ENCODE results near the gene TEX55. TPM values are rescaled to one million over a fixed set of nuclear protein-coding genes. Genes with fewer than 3 reads are reported as not detected.

The TEX55 gene
- total and polyA plus RNA-seq, 2 of the 4 experiments (the other 2 are of a cell fraction): not detected

DNA sequence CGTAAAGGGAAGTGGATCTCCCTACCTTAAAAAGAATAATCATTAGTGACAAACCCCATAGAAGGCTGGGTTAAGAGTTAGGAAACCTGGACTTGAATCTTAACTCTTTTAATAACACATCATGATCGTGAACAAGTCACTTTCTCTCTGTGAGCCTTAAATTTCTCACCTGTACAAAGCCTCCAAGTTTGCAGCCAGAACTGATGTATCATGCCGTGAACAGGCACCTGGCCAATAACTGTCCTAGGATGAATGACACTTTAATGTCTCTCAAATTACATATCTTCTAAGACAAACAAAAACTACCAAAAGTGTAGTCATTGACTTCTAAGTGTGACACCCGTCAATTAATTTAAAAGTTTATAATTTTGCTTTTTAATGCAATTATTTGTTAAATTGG, 31.4 kb downstream of the TEX55 start:
- H4K5ac ChIP-seq (ENCODE audit: low read depth, low read length): no peak overlapping the region
- H4K91ac ChIP-seq (ENCODE audit: insufficient read depth, low read depth, low read length): no peak overlapping the region
- no peak for TF ChIP-seq RCOR1 (IDR thresholded peaks at IDR 0.05; ENCODE audit: insufficient replicate concordance, low read length)
- no peak overlapping the region for H2BK120ac ChIP-seq (ENCODE audit: low read depth, low read length)
- H3K14ac ChIP-seq (replicated peaks; ENCODE audit: low read depth, low read length): no peak overlapping the region
- H3K79me1 ChIP-seq (ENCODE audit: low read depth in 1 of 2, low read length in 2 of 2): no peaks in the 10 kb centered on the region
- H3K18ac ChIP-seq (ENCODE audit: low read depth, low read length): no peak overlapping the region
- H2AK5ac ChIP-seq (ENCODE audit: low read depth, low read length): no peak overlapping the region
- intact Hi-C loops (cut with micrococcal nuclease): no loop called here
- H2AFZ ChIP-seq (replicated peaks; ENCODE audit: low read length, poor library complexity): no peak overlapping the region
- WGBS, 2 experiments (ENCODE audit: extremely low coverage in 2 of 2, insufficient read length in 1 of 2): no CpG with 5 or more reads among the region's 4 CpGs
- no peak overlapping the region for H3K4me2 ChIP-seq (ENCODE audit: low read depth, low read length)
- no peak overlapping the region for H2BK20ac ChIP-seq (ENCODE audit: low read depth, low read length)
- H3K9ac ChIP-seq (ENCODE audit: low read depth, low read length): no peak overlapping the region
- no peak overlapping the region for H3K23ac ChIP-seq (ENCODE audit: low read depth, low read length)
- in situ Hi-C loops (cut with MboI; ENCODE audit: low sequenced_read_pairs): no loop called here
- no peak overlapping the region for H3K56ac ChIP-seq (ENCODE audit: extremely low read depth, insufficient read depth, low read length)
- BruUV-seq (replicated peaks): no TSS peak
- dilution Hi-C loops (cut with HindIII; ENCODE audit: low sequenced_read_pairs, unreplicated experiment): no loop called here
- no peaks in the 10 kb centered on the region for H4K20me1 ChIP-seq (ENCODE audit: insufficient read depth, low read length)
- no peak overlapping the region; the same call in 2 of the 3 replicates for H2BK15ac ChIP-seq (ENCODE audit: low read depth, low read length)
- ChIA-PET CTCF (no interaction called here), POLR2A (ENCODE audit: unreplicated experiment) (no interaction called here)
- H3K4me1 ChIP-seq (ENCODE audit: control insufficient read depth, insufficient read depth, low read length): peaks cover 10% of the 10 kb centered on the region; the same call in 1 of the 2 replicates
- no peak overlapping the region for H3K27ac ChIP-seq (ENCODE audit: insufficient read depth, low read length)
- no peaks in the 10 kb centered on the region for H3K9me3 ChIP-seq (ENCODE audit: control insufficient read depth, insufficient read depth, low read length)
- no peak overlapping the region for H3K4ac ChIP-seq (ENCODE audit: low read depth, low read length)
- no peak overlapping the region for H2AK9ac ChIP-seq (replicated peaks; ENCODE audit: low read depth, low read length, poor library complexity)
- no peaks in the 10 kb centered on the region for H3K27me3 ChIP-seq (ENCODE audit: control insufficient read depth, insufficient read depth, low read length)
- no peak for DNase-seq
- no peaks in the 10 kb centered on the region for H3K36me3 ChIP-seq (ENCODE audit: control insufficient read depth, insufficient read depth, low read length)
- H4K8ac ChIP-seq (ENCODE audit: low read depth in 2 of 2, low read length in 2 of 2): no peak overlapping the region
- H2BK5ac ChIP-seq (ENCODE audit: low read depth, low read length, poor library complexity, severe bottlenecking): no peak overlapping the region
- no peak overlapping the region for H3K4me3 ChIP-seq (ENCODE audit: insufficient read depth, low read depth, low read length)
- peaks cover 6% of the 10 kb centered on the region; the same call in 1 of the 2 replicates for H3K9me1 ChIP-seq (ENCODE audit: insufficient read depth, low read length)
- ATAC-seq (ENCODE audit: low read depth): no peak

Measured in IMR-90 (cell line).